ENCODE measurements around the gene BICD2.

The BICD2 gene

DNA sequence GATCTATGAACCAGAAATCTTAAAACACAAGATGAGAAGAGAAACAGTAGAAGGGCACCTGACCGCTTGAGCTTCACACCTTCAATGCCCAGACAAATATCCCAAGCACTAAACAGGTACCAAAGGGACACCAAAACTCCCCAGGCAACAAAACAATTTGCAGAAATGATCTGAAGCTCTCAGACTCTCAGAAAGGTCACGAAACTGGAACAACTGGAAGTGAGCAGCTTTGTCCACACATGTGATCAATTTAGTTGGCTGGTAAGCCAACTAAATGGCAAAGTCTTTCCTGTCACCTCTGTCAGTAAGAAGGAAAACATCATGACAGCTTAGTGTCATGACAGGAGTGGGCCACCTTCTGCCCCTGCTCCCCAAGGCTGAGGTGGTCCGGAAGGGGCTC, 98.8 kb downstream of the BICD2 start:
- peak in 1 of 2 experiments; percentile 9 for DNase-seq

DNA sequence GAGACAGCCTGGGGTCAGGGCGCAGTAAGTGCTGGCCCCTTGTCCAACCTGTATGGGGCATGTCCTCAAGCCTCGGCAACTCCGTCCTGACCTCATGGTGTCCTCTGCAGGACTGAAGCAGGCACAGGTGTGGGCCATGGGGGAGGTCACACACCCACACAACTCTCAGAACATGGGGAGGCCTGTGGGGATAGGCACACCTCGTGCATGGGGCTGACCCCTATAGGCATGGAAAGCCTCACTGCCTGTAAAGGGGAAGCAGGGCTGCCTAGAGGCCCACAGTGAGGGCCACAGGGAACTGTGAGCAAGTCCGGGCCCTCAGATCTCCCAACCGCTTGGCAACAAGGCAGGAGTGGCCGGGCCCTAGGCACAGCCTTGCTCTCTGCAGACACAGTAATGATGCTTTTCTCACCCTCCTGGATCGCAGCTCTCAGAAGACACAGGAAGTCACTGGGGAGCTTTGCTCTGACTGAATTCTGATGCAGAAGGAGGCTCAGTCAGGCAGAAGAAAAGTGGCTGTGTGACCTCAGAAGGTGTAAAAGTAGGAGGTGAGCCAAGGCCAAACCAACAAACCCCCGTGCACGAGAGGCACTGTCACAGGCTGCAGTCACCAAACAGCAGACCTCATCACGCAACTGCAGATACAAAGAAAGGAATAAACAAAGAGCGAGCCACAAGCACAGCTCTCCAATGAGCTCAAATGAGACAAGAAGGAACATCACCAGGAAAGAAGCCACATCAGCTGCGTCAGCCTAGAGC, 100.1 kb downstream of the BICD2 start:
- DNase-seq, result peak in 1 of 2 experiments; percentile 46

DNA sequence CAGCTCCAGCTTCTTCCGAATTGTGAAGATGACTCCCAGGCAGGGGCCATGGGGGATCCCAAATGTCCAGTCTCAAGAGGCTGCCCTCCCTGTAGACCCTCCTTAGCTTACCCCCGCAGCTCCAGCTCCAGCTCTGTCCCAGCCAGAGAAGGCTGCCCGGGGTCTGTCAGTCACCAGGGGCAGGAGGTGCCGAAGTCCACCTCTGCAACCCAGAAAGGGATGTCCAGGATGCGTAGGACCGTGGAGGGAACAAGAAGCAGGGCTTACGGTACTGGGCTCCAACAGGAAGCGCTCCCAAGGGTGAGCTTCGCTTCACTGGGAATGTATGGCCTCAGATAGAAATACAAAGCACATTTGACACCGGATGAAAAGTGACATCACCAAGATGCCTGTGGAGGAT, 100.7 kb downstream of the BICD2 start:
- no peak for DNase-seq

DNA sequence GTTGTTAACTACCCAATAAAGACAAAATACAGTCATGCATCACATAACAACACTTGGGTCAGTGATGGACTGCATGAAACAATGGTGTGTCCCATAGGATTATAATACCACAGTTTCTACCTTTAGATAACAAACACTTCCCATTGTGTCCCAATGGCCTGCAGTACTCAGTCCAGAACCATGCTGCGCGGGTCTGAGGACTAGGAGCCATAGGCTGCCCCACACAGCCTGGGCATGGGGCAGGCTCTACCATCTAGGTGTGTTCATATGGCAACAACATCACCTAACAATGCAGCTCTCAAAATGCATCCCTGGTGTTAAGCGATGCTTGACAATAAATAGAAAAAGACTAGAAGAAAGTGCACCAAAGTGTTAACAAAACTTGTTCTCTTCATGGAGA, 101.5 kb downstream of the BICD2 start:
- no peak for DNase-seq

DNA sequence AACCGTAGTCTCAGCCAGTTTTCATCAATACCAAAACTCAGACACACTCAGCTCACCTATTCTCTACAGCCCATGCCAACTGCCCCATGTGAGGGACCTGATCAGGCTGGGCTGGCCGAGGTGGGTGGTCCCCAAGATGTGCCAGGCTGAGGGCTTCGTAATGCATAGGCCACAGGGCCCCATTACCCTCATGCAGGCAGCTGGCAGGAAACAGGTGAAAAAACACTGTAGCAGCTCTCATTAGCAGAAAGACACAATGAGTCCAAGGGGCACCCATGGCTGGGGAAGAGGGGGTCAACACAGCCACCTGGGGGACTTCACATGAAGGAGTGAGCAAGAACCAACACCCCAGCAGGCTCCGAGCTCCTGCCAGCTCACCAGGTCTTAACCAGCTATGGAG, 102.9 kb downstream of the BICD2 start:
- DNase-seq, result peak; percentile 68 to 91
